ACHN (cell line): ENCODE results near the gene LIMK2.
"Not testable (repeated sequence)": the region's sequence is repeated elsewhere in the genome, so short reads cannot be mapped to it uniquely, and the experiment has no call there.

Source experiments
- DNase-seq: peaks from one replicate; pipeline ENCODE4 v3.0.0-alpha.2; 2015
- in situ Hi-C: cut with HindIII; loops from 2 replicates; pipeline ENCODE4 v1.10.0; 2017; ENCODE audit warnings: low sequenced_read_pairs, low pct_ligation_motif_present, low pct_unique_long_range_greater_than_20kb

LIMK2 gene

GRCh38 chr22:31236044-31236443, 23.9 kb downstream of the LIMK2 start:
- in situ Hi-C loops, DNase-seq: not testable (repeated sequence)

DNA sequence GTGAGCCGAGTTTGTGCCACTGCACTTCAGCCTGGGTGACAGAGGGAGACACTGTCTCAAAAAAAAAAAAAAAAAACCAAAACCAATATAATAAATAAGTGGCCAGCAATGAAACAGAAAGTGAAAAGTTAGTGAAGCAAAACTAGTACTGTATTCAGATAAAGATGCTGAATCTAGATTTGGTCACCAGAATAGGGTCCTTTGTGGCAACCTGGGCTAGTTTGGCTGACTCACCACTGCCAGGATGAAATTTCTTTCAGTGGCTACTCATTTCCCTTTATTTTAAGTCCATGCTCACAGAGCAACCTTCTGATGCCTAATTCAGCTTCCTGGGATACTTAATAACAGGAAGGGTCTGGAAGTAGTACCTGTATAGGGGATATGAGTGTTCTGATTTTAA, 26.0 kb downstream of the LIMK2 start:
- no peak for DNase-seq
- in situ Hi-C loops = no loop called here

DNA sequence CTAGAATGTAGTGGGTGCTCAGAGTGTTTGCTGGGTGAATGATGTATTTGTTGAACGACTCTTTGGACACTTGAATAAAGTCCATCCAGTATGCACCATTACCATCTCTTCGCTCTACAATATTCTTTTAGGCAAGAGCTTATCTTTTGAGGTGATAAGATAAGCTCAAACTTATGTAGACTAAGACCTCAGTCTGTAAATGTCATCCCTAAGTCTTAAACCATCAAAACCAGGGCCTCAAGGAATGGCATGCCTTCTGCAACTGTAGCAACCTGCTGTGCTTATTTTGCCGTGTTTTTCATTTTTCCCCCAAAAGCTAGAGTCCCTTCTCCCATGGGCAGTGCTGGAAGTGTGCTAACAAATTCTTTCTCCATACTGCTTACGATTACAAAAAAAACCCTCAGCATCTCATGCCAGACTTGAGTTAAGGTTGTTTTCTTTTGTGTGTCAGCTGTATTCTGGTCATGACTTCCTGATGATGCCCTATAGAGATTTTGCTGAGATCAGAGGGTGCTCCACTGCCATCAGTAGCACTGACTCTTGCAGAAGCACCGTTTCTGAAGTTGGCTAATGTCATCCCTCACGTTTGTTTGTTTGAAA, 27.8 kb downstream of the LIMK2 start:
- no peak for DNase-seq
- in situ Hi-C loops = no loop called here

GRCh38 chr22:31241200-31241599, 29.1 kb downstream of the LIMK2 start:
- DNase-seq = peak; percentile 52
- in situ Hi-C loops = no loop called here

GRCh38 chr22:31241936-31242335, 29.8 kb downstream of the LIMK2 start:
- in situ Hi-C loops = no loop called here
- DNase-seq = peak; percentile 46

GRCh38 chr22:31243339-31244045, 31.4 kb downstream of the LIMK2 start:
- in situ Hi-C loops = no loop called here
- DNase-seq = no peak

- DNase-seq = peak; percentile 80
- in situ Hi-C loops = no loop called here
Observed at GRCh38 chr22:31244046-31244942, 32.2 kb downstream of the LIMK2 start.

DNA sequence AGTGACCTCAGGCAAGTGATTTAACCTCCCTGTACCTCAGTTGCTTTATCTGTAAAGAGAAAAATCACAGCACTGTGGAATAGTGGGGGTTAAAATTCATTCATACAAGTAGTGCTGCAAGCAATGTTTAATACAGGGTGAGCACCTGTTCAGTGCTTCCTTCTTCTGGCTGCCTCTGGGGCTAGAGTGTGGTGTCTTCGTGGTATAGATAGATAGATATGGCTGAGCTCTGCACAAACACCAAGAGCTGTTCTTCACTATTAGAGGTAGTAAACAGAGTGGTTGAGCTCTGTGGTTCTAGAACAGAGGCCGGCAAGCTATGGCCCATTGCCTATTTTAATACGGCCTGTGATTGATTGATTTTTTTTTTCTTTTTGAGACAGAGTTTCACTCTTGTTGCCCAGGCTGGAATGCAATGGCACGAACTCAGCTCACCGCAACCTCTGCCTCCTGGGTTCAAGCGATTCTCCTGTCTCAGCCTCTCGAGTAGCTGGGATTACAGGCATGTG, 32.9 kb downstream of the LIMK2 start:
- in situ Hi-C loops = no loop called here
- DNase-seq = no peak

GRCh38 chr22:31245998-31246397, 33.9 kb downstream of the LIMK2 start:
- in situ Hi-C loops, DNase-seq: not testable (repeated sequence)

DNA sequence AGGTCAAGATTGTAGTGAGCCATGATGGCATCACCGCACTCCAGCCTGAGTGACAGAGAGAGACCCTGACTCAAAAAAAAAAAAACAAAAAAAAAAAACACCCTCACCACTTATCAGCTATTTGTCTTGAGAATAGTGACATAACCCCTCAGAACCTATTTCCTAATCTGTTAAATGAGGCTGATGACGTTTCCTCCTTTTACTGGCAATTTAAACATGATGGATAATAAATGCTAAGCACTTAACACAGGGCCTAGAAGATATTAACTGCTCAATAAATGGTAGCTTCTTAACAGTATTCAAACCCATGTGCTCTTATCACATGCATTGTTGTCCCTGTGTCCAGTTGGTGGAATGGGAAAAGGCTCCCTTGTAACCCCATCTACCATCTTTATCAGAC, 34.6 kb downstream of the LIMK2 start:
- no peak for DNase-seq
- in situ Hi-C loops = no loop called here

DNA sequence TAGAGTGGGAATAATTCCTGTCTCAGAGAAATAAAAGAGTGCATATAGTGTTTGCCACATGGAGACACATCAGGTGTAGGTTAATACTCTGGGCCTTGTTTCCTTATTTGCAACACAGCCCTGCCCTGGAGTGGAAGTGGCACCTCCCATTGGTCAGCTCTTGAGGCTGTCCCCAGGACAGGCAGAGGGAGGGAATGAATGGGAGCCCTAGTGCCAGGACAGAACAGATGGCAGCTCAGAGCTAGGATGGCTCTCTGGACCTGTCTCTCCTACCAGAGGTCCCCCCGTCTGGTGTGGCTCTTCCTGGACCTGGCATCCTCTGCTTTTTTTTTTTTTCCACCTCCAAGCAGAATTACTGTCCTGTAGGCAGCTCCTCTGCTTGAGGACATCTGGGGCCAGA, 35.6 kb downstream of the LIMK2 start:
- DNase-seq = no peak
- in situ Hi-C loops = no loop called here

GRCh38 chr22:31248138-31248745, 36.1 kb downstream of the LIMK2 start:
- in situ Hi-C loops = no loop called here
- DNase-seq = peak; percentile 84

DNA sequence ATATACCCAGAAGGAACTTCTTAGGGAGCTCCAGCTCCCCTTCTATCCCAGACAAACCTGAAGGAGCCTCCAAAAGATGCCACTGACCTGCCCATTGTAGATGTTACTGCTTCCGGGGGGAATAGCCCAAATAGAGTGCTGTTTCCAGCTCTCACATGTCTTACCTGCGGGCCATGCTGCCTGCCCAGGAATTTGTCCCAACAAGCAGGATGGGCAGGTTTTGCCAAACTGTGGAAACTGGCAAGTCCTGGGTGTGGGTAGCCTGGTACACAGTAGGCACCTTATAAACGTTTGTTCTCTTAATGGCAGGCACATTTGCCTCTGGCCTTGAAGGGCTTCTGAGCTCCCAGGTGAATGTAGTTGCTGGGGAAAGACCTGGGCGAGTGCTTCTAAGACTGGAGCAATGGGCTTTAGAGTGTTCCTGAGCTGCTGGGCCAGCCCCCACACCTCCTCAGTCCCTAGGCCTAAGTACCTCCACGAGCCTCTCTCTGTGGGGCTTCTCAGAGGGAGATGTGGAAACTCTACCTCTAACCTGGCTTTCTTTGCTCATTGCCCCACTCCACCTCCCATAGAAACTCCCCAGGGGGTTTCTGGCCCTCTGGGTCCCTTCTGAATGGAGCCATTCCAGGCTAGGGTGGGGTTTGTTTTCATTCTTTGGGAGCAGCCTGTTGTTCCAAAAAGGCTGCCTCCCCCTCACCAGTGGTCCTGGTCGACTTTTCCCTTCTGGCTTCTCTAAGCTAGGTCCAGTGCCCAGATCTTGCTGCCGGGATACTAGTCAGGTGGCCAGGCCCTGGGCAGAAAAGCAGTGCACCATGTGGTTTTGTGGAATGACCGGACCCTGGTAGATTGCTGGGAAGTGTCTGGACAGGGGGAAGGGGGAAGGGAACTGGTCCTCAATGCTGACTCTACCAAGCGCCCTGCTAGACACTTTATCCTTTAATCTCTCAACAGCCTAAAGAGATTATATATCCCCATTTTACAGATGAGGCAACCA, 37.2 kb downstream of the LIMK2 start:
- no peak for DNase-seq
- in situ Hi-C loops = no loop called here

- in situ Hi-C loops = no loop called here
- DNase-seq = no peak
Observed at GRCh38 chr22:31250740-31251600, 38.9 kb downstream of the LIMK2 start.

- no peak for DNase-seq
- in situ Hi-C loops = no loop called here
Observed at GRCh38 chr22:31253949-31254348, 41.9 kb downstream of the LIMK2 start.

DNA sequence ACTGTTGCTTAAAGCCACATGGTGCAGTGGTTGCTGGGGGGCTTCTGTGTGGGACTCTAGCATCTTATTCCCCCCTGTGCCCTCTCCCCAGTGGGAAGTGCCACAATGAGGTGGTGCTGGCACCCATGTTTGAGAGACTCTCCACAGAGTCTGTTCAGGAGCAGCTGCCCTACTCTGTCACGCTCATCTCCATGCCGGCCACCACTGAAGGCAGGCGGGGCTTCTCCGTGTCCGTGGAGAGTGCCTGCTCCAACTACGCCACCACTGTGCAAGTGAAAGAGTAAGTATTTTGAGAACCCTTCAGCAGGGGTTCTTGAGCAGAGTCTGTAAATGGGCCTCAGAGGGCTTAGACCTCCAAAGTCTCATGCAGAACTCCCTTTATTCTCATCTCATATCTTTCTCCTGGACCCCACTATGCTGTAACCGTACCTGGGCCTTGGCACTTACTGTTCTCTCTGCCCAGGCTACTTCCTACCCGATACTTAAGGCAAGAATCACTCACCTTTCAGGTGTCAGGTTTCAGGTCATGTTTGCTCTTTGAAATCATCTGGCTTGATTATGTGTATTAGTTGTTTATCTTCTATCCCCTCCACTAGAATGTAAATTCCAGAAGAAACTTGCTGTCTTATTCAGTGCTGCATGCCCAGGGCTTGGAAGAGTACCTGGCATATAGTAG, 47.8 kb downstream of the LIMK2 start:
- DNase-seq = no peak
- in situ Hi-C loops = no loop called here
